H1 (cell line): ENCODE data around the gene MYLK3. TPM values are rescaled to one million over a fixed set of nuclear protein-coding genes. Genes with fewer than 3 reads are reported as not detected.

Experiments
- ASH2L ChIP-seq: fragments of 200-600, 300-600 bp; sonication (generic); IDR thresholded peaks from one replicate; pipeline ENCODE4 v1.7.1; 2017; ENCODE audit warnings: low read length
- EZH2 ChIP-seq: fragments of 200-600 bp; sonication (generic); IDR thresholded peaks from 2 replicates; pipeline ENCODE4 v1.7.1; 2012; ENCODE audit warnings: low read depth, mild to moderate bottlenecking, moderate library complexity, low read length, inconsistent platforms; ENCODE audit not compliant: severe bottlenecking
- POLR2AphosphoS5 ChIP-seq: IDR thresholded peaks from 2 replicates; pipeline ENCODE4 v1.6.1; 2011; ENCODE audit warnings: low read depth, low read length
- RAD21 ChIP-seq, 2 experiments: IDR thresholded peaks in 1 of 2; conservative IDR thresholded peaks in 1 of 2; 2 replicates each; pipeline ENCODE4 v1.6.1; 2011; ENCODE audit warnings: low read depth in 2 of 2, low read length in 2 of 2, improper control_type of control experiment in 1 of 2, inconsistent platforms in 1 of 2, mild to moderate bottlenecking in 1 of 2, moderate library complexity in 1 of 2
- SAP30 ChIP-seq: fragments of 300-600 bp; sonication (generic); IDR thresholded peaks from 2 replicates; pipeline ENCODE4 v1.7.1; 2012; ENCODE audit warnings: low read length, moderate library complexity, mild to moderate bottlenecking, inconsistent platforms; ENCODE audit not compliant: insufficient read depth, insufficient replicate concordance
- YY1 ChIP-seq: IDR thresholded peaks from 2 replicates; pipeline ENCODE4 v1.6.1; 2011; ENCODE audit warnings: low read depth, mild to moderate bottlenecking, low read length
- polyA plus RNA-seq, 7 experiments: library from polyadenylated mRNA; depleted of rRNA in 3 of 7; stranded (reverse) in 5 of 7; unstranded in 2 of 7; fragments of >200 nt in 5 of 7; fragments of 200-250 nt in 2 of 7; gene quantifications; 1 replicate in 5 of 7; 2 replicates in 1 of 7; 4 replicates in 1 of 7; pipeline versions ENCODE4 v1.2.1 to v1.2.3, GENCODE V29; 2011 to 2013; ENCODE audit warnings: missing spikeins in 2 of 7, mixed read lengths in 2 of 7
- total RNA-seq: library from RNA; stranded (reverse); fragmentation: NEBNext Ultra II Directional; extraction: Animal tissue kit (Norgen Biotek cat#: 25700); gene quantifications from 2 replicates; pipeline ENCODE4 v1.2.1, GENCODE V29; 2021
- TF ChIP-seq, protein P1 (sequence below): IDR thresholded peaks from 2 replicates; pipeline ENCODE4 v1.6.1; 2012; ENCODE audit warnings: inconsistent platforms

Gene MYLK3
- total and polyA plus RNA-seq, 2 of the 8 experiments (the other 6 are each of a cell fraction or from before 2014, with no cell fraction given) = 0.14 to 0.35 TPM

DNA sequence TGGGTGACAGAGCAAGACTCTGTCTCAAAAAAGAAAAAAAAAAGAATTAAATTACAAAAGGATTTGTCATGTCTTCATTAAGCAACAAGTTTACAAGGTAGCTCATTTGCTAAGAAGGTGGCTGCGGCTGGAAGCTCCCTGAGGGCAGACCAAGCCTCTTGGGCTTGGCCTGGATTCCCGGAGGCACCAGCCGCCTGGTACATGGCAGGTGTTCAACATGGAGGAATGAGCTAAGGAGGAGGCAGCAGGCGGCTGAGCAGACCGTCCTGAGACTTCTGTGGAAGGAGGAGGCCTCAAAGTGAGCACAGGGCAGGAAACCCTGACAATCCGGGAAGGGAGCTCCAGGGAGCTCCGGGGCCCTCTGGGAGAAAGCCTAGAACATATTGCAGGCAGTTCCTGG lies 3.2 kb upstream of the MYLK3 start (continued):
- no peak for TF ChIP-seq ASH2L
- TF ChIP-seq POLR2AphosphoS5 = no peak
- no peak for TF ChIP-seq EZH2
- no peak for TF ChIP-seq YY1
- TF ChIP-seq, protein P1, sequence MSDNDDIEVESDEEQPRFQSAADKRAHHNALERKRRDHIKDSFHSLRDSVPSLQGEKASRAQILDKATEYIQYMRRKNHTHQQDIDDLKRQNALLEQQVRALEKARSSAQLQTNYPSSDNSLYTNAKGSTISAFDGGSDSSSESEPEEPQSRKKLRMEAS = no peak
- no peak for TF ChIP-seq RAD21 (IDR thresholded peaks at IDR 0.05 in 1 of 2, conservative IDR thresholded peaks at IDR 0.05 in 1 of 2; ENCODE audit: low read depth in 2 of 2, low read length in 2 of 2)
- no peak for TF ChIP-seq SAP30
